Measurements from ENCODE around the gene TNFSF18. TPM values are rescaled to one million over a fixed set of nuclear protein-coding genes. Genes with fewer than 3 reads are reported as not detected.

The TNFSF18 gene
- total RNA-seq, 2 donors from 2014 or later = 1.1 TPM; not detected in 1

DNA sequence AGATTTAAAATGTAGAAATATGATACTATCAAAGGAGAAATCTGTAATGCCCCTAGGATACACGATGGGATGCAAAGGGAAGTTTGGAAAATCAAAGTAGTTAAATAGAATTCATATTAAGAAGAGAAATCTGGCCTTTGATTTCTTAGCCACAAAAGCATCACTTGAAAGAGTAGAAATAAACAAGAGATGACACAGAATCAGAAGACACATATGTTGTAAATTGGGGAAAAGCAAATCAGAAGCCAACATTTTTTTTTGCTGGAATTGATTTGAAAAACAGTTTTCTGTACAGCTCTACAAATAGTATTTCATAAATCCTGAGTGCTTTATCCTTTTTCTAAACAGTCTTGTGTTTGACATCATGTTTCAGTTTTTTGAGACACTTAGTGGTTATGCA lies 12.4 kb upstream of the TNFSF18 start:
- no peak for TF ChIP-seq CTCF (IDR thresholded peaks at IDR 0.05)
- no peaks in the 10 kb centered on the region for H3K36me3 ChIP-seq
- H3K27me3 ChIP-seq (replicated peaks; ENCODE audit: insufficient read depth) = no peaks in the 10 kb centered on the region
- no peak overlapping the region for H3K4me3 ChIP-seq
- H3K27ac ChIP-seq = no peak overlapping the region
- DNase-seq (ENCODE audit: low spot score) (no peak), ATAC-seq (ENCODE audit: insufficient number of reproducible peaks, low FRiP score, low read depth) (no peak)
- H3K4me1 ChIP-seq (ENCODE audit: control insufficient read depth in 1 of 2, low read depth in 2 of 2) = no peaks in the 10 kb centered on the region
- no peaks in the 10 kb centered on the region for H3K9me3 ChIP-seq

DNA sequence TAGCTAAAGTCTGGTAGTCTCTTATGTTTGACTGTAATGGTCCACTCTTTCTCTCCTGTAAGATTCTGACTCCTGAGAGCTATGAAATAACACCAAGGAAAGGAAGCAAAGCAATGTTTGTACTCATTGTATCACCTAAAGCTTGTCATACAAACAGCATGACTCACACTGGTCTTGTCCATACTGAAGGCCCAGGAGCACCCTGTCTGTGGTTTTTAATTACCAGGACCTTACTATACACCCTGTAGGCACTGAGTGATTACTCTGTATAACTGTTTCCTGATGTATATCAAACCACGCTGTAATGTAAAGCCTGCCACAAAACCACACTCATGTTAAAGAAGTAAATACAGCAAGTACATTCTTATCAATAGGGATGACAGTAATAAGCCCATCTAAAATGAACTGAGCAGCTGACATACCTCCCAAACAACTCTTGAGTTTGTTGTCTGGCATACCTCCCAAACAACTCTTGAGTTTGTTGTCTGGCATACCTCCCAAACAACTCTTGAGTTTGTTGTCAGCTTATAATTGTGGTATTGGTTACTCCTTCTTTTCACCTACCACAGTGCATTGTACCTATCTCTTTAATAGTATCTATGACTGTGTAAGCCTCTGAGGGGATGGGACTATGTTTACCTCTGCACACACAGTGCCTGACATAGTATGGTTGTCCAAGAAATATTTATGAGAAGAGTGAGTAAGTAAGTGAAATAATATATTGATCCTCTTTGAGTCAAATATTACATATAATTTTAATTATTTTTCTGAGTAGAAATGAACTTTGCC lies 11.6 kb upstream of the TNFSF18 start:
- no peaks in the 10 kb centered on the region for H3K36me3 ChIP-seq
- no peak overlapping the region for H3K4me3 ChIP-seq
- TF ChIP-seq CTCF (IDR thresholded peaks at IDR 0.05) = no peak
- no peaks in the 10 kb centered on the region for H3K27me3 ChIP-seq (replicated peaks; ENCODE audit: insufficient read depth)
- H3K27ac ChIP-seq = no peak overlapping the region
- DNase-seq (ENCODE audit: low spot score) = no peak
- no peak for ATAC-seq (ENCODE audit: insufficient number of reproducible peaks, low FRiP score, low read depth)
- H3K4me1 ChIP-seq (ENCODE audit: control insufficient read depth in 1 of 2, low read depth in 2 of 2) = no peaks in the 10 kb centered on the region
- H3K9me3 ChIP-seq = no peaks in the 10 kb centered on the region

- Histone ChIP-seq H3K27me3 (replicated peaks; ENCODE audit: insufficient read depth) (no peaks in the 10 kb centered on the region), H3K4me3 (no peak overlapping the region), H3K27ac (no peak overlapping the region), H3K36me3 (no peaks in the 10 kb centered on the region), H3K9me3 (no peaks in the 10 kb centered on the region), H3K4me1 (ENCODE audit: control insufficient read depth in 1 of 2, low read depth in 2 of 2) (no peaks in the 10 kb centered on the region)
- no peak for DNase-seq (ENCODE audit: low spot score)
- no peak for TF ChIP-seq CTCF (IDR thresholded peaks at IDR 0.05)
- no peak for ATAC-seq (ENCODE audit: insufficient number of reproducible peaks, low FRiP score, low read depth)
Observed at GRCh38 chr1:173058556-173058955, 7.8 kb upstream of the TNFSF18 start.

DNA sequence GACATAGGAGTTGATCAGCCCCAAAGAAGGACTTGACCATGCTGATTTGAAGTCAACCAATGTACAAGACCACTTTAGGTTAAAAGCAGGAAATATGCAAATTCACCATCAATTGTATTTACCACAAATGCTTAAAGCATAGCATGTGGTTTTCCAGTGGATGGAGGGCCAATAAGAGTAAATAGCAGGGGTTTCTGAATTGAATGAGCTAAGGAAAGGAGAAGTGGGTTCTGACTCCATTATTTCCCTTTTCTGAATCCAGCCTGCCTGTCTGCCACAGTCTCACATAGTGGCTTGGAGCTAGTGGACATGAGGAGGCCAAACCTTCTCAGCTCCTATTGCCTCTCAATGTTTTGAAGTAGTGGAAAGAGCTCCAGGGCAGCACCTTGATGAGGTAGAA lies 7.2 kb upstream of the TNFSF18 start:
- TF ChIP-seq CTCF (IDR thresholded peaks at IDR 0.05) = no peak
- DNase-seq (ENCODE audit: low spot score) = no peak
- Histone ChIP-seq H3K27me3 (replicated peaks; ENCODE audit: insufficient read depth) (no peaks in the 10 kb centered on the region), H3K4me3 (no peak overlapping the region), H3K4me1 (ENCODE audit: control insufficient read depth in 1 of 2, low read depth in 2 of 2) (no peaks in the 10 kb centered on the region), H3K36me3 (no peaks in the 10 kb centered on the region), H3K27ac (no peak overlapping the region), H3K9me3 (no peaks in the 10 kb centered on the region)
- no peak for ATAC-seq (ENCODE audit: insufficient number of reproducible peaks, low FRiP score, low read depth)

- Histone ChIP-seq H3K4me3 (no peak overlapping the region), H3K4me1 (ENCODE audit: control insufficient read depth in 1 of 2, low read depth in 2 of 2) (peaks cover 3 to 8% of the 10 kb centered on the region in 2 donors), H3K27ac (no peak overlapping the region), H3K36me3 (no peaks in the 10 kb centered on the region), H3K27me3 (replicated peaks; ENCODE audit: insufficient read depth) (no peaks in the 10 kb centered on the region), H3K9me3 (no peaks in the 10 kb centered on the region)
- TF ChIP-seq CTCF (IDR thresholded peaks at IDR 0.05) = no peak
- ATAC-seq (ENCODE audit: insufficient number of reproducible peaks, low FRiP score, low read depth) (no peak), DNase-seq (ENCODE audit: low spot score) (no peak)
Observed at GRCh38 chr1:173056365-173056764, 5.6 kb upstream of the TNFSF18 start.
